ENCODE data around the gene TGFBR3L.

The TGFBR3L gene

DNA sequence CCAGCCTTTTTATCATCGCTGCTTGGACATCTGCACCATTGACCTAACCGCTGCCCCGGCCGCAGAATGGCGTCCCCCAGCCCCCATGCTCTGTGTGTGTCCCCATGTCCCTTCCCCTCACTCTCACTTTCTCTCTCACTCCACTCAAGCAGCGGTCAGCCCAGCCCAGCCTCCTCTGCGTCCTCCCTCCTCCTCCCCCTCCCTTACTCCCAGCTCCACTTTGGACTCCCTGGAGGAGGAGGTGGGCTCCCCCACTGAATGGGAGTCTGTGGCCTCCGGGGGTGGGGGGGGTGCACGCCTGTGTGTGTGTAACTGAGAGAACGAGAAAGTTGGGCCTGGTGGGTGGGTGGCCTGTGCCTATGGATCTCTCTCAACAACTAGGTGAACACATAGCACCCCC is 8.8 kb upstream of the TGFBR3L start:
- Mint-ChIP-seq H3K36me3 (ENCODE audit: low read depth) (peaks cover 5% of the 10 kb centered on the region), H3K4me3 (peak overlapping the region; percentile 89), H3K9me3 (no peaks in the 10 kb centered on the region), H3K27me3 (ENCODE audit: low read depth, poor library complexity) (peaks cover 26% of the 10 kb centered on the region), H3K4me1 (peaks cover 29% of the 10 kb centered on the region), H3K27ac (peak overlapping the region; percentile 68)
- TF ChIP-seq, protein P1, sequence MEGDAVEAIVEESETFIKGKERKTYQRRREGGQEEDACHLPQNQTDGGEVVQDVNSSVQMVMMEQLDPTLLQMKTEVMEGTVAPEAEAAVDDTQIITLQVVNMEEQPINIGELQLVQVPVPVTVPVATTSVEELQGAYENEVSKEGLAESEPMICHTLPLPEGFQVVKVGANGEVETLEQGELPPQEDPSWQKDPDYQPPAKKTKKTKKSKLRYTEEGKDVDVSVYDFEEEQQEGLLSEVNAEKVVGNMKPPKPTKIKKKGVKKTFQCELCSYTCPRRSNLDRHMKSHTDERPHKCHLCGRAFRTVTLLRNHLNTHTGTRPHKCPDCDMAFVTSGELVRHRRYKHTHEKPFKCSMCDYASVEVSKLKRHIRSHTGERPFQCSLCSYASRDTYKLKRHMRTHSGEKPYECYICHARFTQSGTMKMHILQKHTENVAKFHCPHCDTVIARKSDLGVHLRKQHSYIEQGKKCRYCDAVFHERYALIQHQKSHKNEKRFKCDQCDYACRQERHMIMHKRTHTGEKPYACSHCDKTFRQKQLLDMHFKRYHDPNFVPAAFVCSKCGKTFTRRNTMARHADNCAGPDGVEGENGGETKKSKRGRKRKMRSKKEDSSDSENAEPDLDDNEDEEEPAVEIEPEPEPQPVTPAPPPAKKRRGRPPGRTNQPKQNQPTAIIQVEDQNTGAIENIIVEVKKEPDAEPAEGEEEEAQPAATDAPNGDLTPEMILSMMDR (IDR thresholded peaks at IDR 0.05), result no peak
- no peak for DNase-seq

- H3K4me1 Mint-ChIP-seq, result peaks cover 29% of the 10 kb centered on the region
- H3K27me3 Mint-ChIP-seq (ENCODE audit: low read depth, poor library complexity), result peaks cover 13% of the 10 kb centered on the region
- peaks cover 12% of the 10 kb centered on the region for H3K36me3 Mint-ChIP-seq (ENCODE audit: low read depth)
- no peak for DNase-seq
- TF ChIP-seq, protein P1 (IDR thresholded peaks at IDR 0.05), result no peak
- no peak overlapping the region for H3K4me3 Mint-ChIP-seq
- H3K27ac Mint-ChIP-seq, result peak overlapping the region; percentile 66
- H3K9me3 Mint-ChIP-seq, result no peaks in the 10 kb centered on the region
Observed at GRCh38 chr19:7907122-7907521, 7.5 kb upstream of the TGFBR3L start.

GRCh38 chr19:7907544-7907943 is 7.1 kb upstream of the TGFBR3L start:
- Mint-ChIP-seq H3K4me1 (peaks cover 26% of the 10 kb centered on the region), H3K9me3 (no peaks in the 10 kb centered on the region), H3K27me3 (ENCODE audit: low read depth, poor library complexity) (peaks cover 10% of the 10 kb centered on the region), H3K4me3 (no peak overlapping the region), H3K27ac (peak overlapping the region; percentile 66), H3K36me3 (ENCODE audit: low read depth) (peaks cover 13% of the 10 kb centered on the region)
- TF ChIP-seq, protein P1 (IDR thresholded peaks at IDR 0.05), result no peak
- DNase-seq, result no peak

- peaks cover 20% of the 10 kb centered on the region for H3K36me3 Mint-ChIP-seq (ENCODE audit: low read depth)
- TF ChIP-seq, protein P1 (IDR thresholded peaks at IDR 0.05), result no peak
- H3K4me1 Mint-ChIP-seq, result peaks cover 24% of the 10 kb centered on the region
- H3K9me3 Mint-ChIP-seq, result no peaks in the 10 kb centered on the region
- H3K27ac Mint-ChIP-seq, result no peak overlapping the region
- no peak for DNase-seq
- no peak overlapping the region for H3K4me3 Mint-ChIP-seq
- peaks cover 7% of the 10 kb centered on the region for H3K27me3 Mint-ChIP-seq (ENCODE audit: low read depth, poor library complexity)
Observed at GRCh38 chr19:7908078-7908699, 6.4 kb upstream of the TGFBR3L start.

- peaks cover 8% of the 10 kb centered on the region for H3K27me3 Mint-ChIP-seq (ENCODE audit: low read depth, poor library complexity)
- peaks cover 23% of the 10 kb centered on the region for H3K4me1 Mint-ChIP-seq
- TF ChIP-seq, protein P1 (IDR thresholded peaks at IDR 0.05), result no peak
- no peaks in the 10 kb centered on the region for H3K9me3 Mint-ChIP-seq
- no peak overlapping the region for H3K27ac Mint-ChIP-seq
- H3K36me3 Mint-ChIP-seq (ENCODE audit: low read depth), result peaks cover 20% of the 10 kb centered on the region
- DNase-seq, result no peak
- H3K4me3 Mint-ChIP-seq, result no peak overlapping the region
Observed at GRCh38 chr19:7908742-7909461, 5.7 kb upstream of the TGFBR3L start.

Data from nephron progenitor cell (in vitro differentiated cells).